GM06990 (cell line): ENCODE measurements around the gene NEUROD1.

ENCODE experiments used
- DNase-seq: peaks from one replicate; pipeline ENCODE4 v3.0.0-alpha.2; 2011; ENCODE audit not compliant: insufficient read length; ENCODE audit errors: extremely low read depth
- H3K27me3 ChIP-seq: replicated peaks from 2 replicates; pipeline ENCODE4 v1.6.0; 2011; ENCODE audit warnings: low read length; ENCODE audit not compliant: control insufficient read depth, insufficient read depth
- H3K36me3 ChIP-seq: 2 replicates; pipeline ENCODE4 v1.5.1; 2011; ENCODE audit warnings: low read length; ENCODE audit not compliant: control insufficient read depth, insufficient read depth
- H3K4me3 ChIP-seq: replicated peaks from 2 replicates; pipeline ENCODE4 v1.5.1; 2011; ENCODE audit warnings: low read depth, mild to moderate bottlenecking, control low read depth, low read length
- CTCF ChIP-seq: IDR thresholded peaks from 2 replicates; pipeline ENCODE4 v1.5.1; 2011; ENCODE audit warnings: low read length, control low read depth, mild to moderate bottlenecking, inconsistent platforms; ENCODE audit not compliant: insufficient read depth, poor library complexity, severe bottlenecking

NEUROD1 gene

GRCh38 chr2:181698223-181698622 is 17.9 kb upstream of the NEUROD1 start:
- Histone ChIP-seq H3K36me3 (no peaks in the 10 kb centered on the region), H3K4me3 (no peak overlapping the region), H3K27me3 (no peaks in the 10 kb centered on the region)
- no peak for TF ChIP-seq CTCF
- DNase-seq: no peak

GRCh38 chr2:181697571-181697970 is 17.3 kb upstream of the NEUROD1 start:
- H3K27me3 ChIP-seq: no peaks in the 10 kb centered on the region
- no peak overlapping the region for H3K4me3 ChIP-seq
- no peaks in the 10 kb centered on the region for H3K36me3 ChIP-seq
- no peak for DNase-seq
- TF ChIP-seq CTCF: no peak

- no peak for DNase-seq
- TF ChIP-seq CTCF: no peak
- H3K36me3 ChIP-seq: no peaks in the 10 kb centered on the region
- H3K4me3 ChIP-seq: no peak overlapping the region
- no peaks in the 10 kb centered on the region for H3K27me3 ChIP-seq
Measured at GRCh38 chr2:181697126-181697525, 16.8 kb upstream of the NEUROD1 start.

GRCh38 chr2:181694271-181694670 is 14.0 kb upstream of the NEUROD1 start:
- TF ChIP-seq CTCF: no peak
- no peaks in the 10 kb centered on the region for H3K27me3 ChIP-seq
- DNase-seq: no peak
- no peaks in the 10 kb centered on the region for H3K36me3 ChIP-seq
- H3K4me3 ChIP-seq: no peak overlapping the region

GRCh38 chr2:181690860-181691259 is 10.5 kb upstream of the NEUROD1 start:
- H3K27me3 ChIP-seq: no peaks in the 10 kb centered on the region
- no peak for DNase-seq
- no peak for TF ChIP-seq CTCF
- H3K4me3 ChIP-seq: no peak overlapping the region
- no peaks in the 10 kb centered on the region for H3K36me3 ChIP-seq

GRCh38 chr2:181686576-181687185 is 6.4 kb upstream of the NEUROD1 start:
- H3K4me3 ChIP-seq: no peak overlapping the region
- no peak for TF ChIP-seq CTCF
- H3K27me3 ChIP-seq: peaks cover 2% of the 10 kb centered on the region
- DNase-seq: no peak
- no peaks in the 10 kb centered on the region for H3K36me3 ChIP-seq
